Esophagus muscularis mucosa (tissue), 4 donors: ENCODE data around the gene ANKRD44. TPM values are rescaled to one million over a fixed set of nuclear protein-coding genes. Genes with fewer than 3 reads are reported as not detected.

Experiments used
- DNase-seq: peaks from one replicate; pipeline ENCODE4 v3.0.0-alpha.2; 2017; ENCODE audit errors: extremely low spot score
- H3K27ac ChIP-seq, 4 donors: fragments of 200-600 bp; sonication (generic); replicated peaks in 1 of 4; 1 replicate in 3 of 4; 2 replicates in 1 of 4; pipeline ENCODE4 v1.5.1; 2016 to 2019; ENCODE audit warnings: mild to moderate bottlenecking in 1 of 4
- H3K27me3 ChIP-seq, 4 donors: fragments of 200-600 bp; sonication (generic); one replicate each; pipeline versions ENCODE4 v1.5.1 to v1.6.0; 2016 to 2019
- H3K36me3 ChIP-seq, 4 donors: fragments of 200-600 bp; sonication (generic); one replicate each; pipeline ENCODE4 v1.5.1; 2016 to 2019
- H3K4me1 ChIP-seq, 4 donors: fragments of 200-600 bp; sonication (generic); one replicate each; pipeline ENCODE4 v1.5.1; 2016 to 2019
- H3K4me3 ChIP-seq, 4 donors: fragments of 200-600 bp; sonication (generic); 1 replicate in 2 of 4; 2 replicates in 2 of 4; pipeline ENCODE4 v1.5.1; 2016 to 2019; ENCODE audit warnings: mild to moderate bottlenecking in 4 of 4, moderate library complexity in 1 of 4
- H3K9me3 ChIP-seq, 4 donors: fragments of 200-600 bp; sonication (generic); 1 replicate in 3 of 4; 2 replicates in 1 of 4; pipeline ENCODE4 v1.5.1; 2016 to 2019
- EP300 ChIP-seq: sonication (generic); formaldehyde crosslinking; IDR thresholded peaks from one replicate; pipeline ENCODE4 v1.6.1; 2017; ENCODE audit warnings: antibody characterized with exemption
- POLR2A ChIP-seq: fragments of 450-650 bp; IDR thresholded peaks from one replicate; pipeline ENCODE4 v1.6.1; 2017; ENCODE audit warnings: antibody characterized with exemption, moderate library complexity, mild to moderate bottlenecking, low read depth
- POLR2AphosphoS5 ChIP-seq, 2 donors: sonication (generic); formaldehyde crosslinking; IDR thresholded peaks; one replicate each; pipeline ENCODE4 v1.6.1; 2017; ENCODE audit warnings: antibody characterized with exemption in 2 of 2
- WGBS: methylation state at CpG from one replicate; pipeline ENCODE4 v1.1.5; 2018; 5-methylcytosine and 5-hydroxymethylcytosine counted together
- intact Hi-C: fragments of 100-400 bp; cut with DNase I; formaldehyde crosslinking; loops from one replicate; pipeline ENCODE4 v1.15.1; 2023
- total RNA-seq, 4 donors: library from RNA; depleted of rRNA; stranded (reverse); fragments of >200 nt; gene quantifications; one replicate each; pipeline versions ENCODE4 v1.1.0 to v1.2.1, GENCODE V29; 2016
- TF ChIP-seq, protein P1 (sequence below), 3 experiments: fragments of 200-600 bp in 2 of 3; fragments of 450-650 bp in 1 of 3; sonication (generic) in 2 of 3; IDR thresholded peaks; one replicate each; pipeline ENCODE4 v1.5.1; 2017 to 2019; ENCODE audit warnings: antibody characterized with exemption in 3 of 3, mild to moderate bottlenecking in 2 of 3, moderate library complexity in 1 of 3

The ANKRD44 gene
- total RNA-seq, 4 donors from 2014 or later = 41.4 to 76.6 (median 48.1) TPM

DNA sequence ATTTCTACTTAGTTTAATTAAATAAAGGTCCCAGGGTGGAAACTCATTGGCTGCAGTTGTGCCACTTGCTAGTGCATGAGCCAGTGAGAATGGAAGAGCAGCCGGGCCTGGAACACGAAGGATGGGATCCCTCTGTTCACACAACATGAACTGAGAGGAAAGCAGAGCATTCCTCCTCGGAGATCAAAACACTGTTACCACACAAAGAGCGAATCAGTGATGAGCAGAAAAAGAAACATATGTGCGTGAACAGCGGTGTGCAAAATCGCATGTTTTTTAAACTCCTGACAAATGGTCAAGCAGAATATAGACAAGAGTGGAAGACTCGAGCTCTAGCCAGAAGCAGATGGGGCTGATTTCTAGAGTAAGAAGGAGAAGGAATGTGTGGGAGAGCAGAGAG is 28.4 kb upstream of the ANKRD44 start:
- Histone ChIP-seq H3K27me3 (no peaks in the 10 kb centered on the region), H3K4me1 (no peaks in the 10 kb centered on the region), H3K36me3 (no peaks in the 10 kb centered on the region), H3K4me3 (no peak overlapping the region), H3K27ac (no peak overlapping the region), H3K9me3 (no peaks in the 10 kb centered on the region)
- 59% methylated on average over 8 of the region's 8 CpGs for WGBS
- peak; percentile 89 for DNase-seq
- TF ChIP-seq EP300 (no peak), POLR2A (no peak), POLR2AphosphoS5 (IDR thresholded peaks at IDR 0.05) (no peak)
- TF ChIP-seq, protein P1, sequence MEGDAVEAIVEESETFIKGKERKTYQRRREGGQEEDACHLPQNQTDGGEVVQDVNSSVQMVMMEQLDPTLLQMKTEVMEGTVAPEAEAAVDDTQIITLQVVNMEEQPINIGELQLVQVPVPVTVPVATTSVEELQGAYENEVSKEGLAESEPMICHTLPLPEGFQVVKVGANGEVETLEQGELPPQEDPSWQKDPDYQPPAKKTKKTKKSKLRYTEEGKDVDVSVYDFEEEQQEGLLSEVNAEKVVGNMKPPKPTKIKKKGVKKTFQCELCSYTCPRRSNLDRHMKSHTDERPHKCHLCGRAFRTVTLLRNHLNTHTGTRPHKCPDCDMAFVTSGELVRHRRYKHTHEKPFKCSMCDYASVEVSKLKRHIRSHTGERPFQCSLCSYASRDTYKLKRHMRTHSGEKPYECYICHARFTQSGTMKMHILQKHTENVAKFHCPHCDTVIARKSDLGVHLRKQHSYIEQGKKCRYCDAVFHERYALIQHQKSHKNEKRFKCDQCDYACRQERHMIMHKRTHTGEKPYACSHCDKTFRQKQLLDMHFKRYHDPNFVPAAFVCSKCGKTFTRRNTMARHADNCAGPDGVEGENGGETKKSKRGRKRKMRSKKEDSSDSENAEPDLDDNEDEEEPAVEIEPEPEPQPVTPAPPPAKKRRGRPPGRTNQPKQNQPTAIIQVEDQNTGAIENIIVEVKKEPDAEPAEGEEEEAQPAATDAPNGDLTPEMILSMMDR (IDR thresholded peaks at IDR 0.05) = no peak
- intact Hi-C loops = no loop called here

DNA sequence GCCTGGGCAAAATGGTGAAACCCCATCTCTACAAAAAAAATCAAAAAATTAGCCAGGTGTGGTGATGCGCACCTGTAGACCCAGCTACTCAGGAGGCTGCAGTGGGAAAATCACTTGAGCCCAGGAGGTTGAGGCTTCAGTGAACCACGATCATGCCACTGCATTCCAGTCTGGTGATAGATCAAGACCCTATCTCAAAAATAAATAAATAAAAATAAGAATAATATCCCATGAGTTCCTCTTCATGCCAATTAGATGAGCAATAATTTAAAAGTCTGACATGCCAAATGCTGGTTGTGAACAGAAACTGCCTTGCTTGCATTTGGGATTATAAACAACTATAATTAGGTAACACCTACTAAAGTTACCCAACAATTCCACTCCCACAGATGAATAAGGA is 22.1 kb upstream of the ANKRD44 start:
- WGBS = 85% methylated on average over 2 of the region's 2 CpGs
- intact Hi-C loops = no loop called here
- DNase-seq = no peak
- Histone ChIP-seq H3K4me3 (no peak overlapping the region), H3K27me3 (no peaks in the 10 kb centered on the region), H3K36me3 (no peaks in the 10 kb centered on the region), H3K9me3 (no peaks in the 10 kb centered on the region), H3K4me1 (no peaks in the 10 kb centered on the region), H3K27ac (no peak overlapping the region)
- TF ChIP-seq EP300 (no peak), POLR2AphosphoS5 (IDR thresholded peaks at IDR 0.05) (no peak), POLR2A (no peak)
- TF ChIP-seq, protein P1 (IDR thresholded peaks at IDR 0.05) = no peak

DNA sequence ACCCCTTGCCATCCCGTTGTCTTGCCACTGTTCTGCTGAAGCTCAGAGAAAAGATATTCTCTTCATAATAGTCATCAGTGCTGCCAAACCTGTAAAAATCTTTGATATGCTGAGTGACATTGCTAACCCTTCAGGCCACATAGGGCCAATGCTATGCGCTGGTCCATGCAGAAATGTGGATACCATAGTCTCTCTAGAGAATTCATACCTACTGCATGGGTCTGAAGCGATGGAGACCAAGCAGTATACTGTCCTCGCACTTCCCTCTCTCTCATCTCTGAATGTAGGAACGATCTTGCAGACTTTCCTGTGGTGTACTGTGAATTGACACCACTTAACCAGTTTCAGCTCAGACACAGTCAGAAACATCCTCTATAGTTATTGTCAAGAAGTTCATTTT is 17.9 kb upstream of the ANKRD44 start:
- no peaks in the 10 kb centered on the region for H3K4me1 ChIP-seq
- peaks cover 0 to under 1% (median 0%) of the 10 kb centered on the region in 4 donors for H3K27me3 ChIP-seq
- no peaks in the 10 kb centered on the region for H3K9me3 ChIP-seq
- no peak for DNase-seq
- 85% methylated on average over 5 of the region's 5 CpGs for WGBS
- H3K36me3 ChIP-seq = no peaks in the 10 kb centered on the region
- H3K27ac ChIP-seq = no peak overlapping the region
- intact Hi-C loops = no loop called here
- no peak overlapping the region for H3K4me3 ChIP-seq
- TF ChIP-seq POLR2A (no peak), EP300 (no peak), POLR2AphosphoS5 (IDR thresholded peaks at IDR 0.05) (no peak)
- TF ChIP-seq, protein P1 (IDR thresholded peaks at IDR 0.05) = no peak

DNA sequence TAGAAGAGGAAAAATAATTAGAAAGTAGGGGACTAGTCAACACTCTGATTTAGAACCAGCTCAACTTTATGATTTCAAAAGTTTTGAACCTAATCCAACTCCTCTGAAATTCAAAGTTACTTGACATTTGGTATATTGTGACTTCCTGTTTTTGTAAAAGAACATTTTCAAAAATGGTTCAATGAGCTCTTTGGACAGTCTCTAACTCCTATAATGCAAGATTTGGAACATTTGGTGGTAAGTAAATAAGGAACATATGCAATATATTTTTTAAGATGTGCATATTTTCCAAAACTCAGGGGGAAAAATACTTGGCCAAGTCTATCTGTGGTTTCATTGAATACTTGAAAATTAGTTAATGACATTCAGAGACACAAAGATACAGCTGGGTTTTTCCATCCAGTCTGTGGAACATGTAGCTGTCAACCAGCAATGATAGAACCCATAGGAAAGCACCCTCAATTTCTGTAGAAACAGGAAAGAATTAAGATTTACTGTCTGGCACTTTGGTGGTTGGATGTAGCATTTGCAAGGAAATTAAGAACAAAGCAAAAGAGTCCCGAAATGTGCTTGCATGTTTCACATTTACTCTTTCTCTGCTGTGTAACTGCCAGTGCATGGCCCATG is 17.0 kb upstream of the ANKRD44 start:
- intact Hi-C loops = no loop called here

More for the DNA sequence above, 17.0 kb upstream of the ANKRD44 start:
- Histone ChIP-seq H3K27ac (no peak overlapping the region), H3K36me3 (no peaks in the 10 kb centered on the region), H3K4me1 (no peaks in the 10 kb centered on the region), H3K9me3 (no peaks in the 10 kb centered on the region), H3K4me3 (no peak overlapping the region), H3K27me3 (peaks cover 0 to 5% (median 0%) of the 10 kb centered on the region in 4 donors)
- 65% methylated on average over 1 of the region's 1 CpG for WGBS
- DNase-seq = peak; percentile 50
- no peak for TF ChIP-seq EP300
- TF ChIP-seq POLR2AphosphoS5 (IDR thresholded peaks at IDR 0.05) = no peak
- TF ChIP-seq POLR2A = no peak
- TF ChIP-seq, protein P1 (IDR thresholded peaks at IDR 0.05) = no peak
